ENCODE measurements around the gene USP4.
"Not testable (repeated sequence)": the region's sequence is repeated elsewhere in the genome, so short reads cannot be mapped to it uniquely, and the experiment has no call there.

The USP4 gene

GRCh38 chr3:49244581-49245205, 95.2 kb downstream of the USP4 start:
- no peak for DNase-seq

DNA sequence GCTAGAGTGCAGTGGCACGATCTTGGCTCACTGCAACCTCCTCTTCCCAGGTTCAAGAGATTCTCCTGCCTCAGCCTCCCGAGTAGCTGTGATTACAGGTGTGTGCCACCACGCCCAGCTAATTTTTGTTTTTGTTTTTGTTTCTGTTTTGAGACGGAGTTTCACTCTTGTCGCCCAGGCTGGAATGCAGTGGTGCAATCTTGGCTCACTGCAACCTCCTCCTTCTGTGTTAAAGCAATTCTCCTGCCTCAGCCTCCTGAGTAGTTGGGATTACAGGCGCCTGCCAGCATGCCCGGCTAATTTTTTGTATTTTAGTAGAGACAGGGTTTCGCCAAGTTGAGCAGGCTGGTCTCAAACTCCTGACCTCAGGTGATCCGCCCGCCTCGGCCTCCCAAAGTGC, 99.8 kb downstream of the USP4 start:
- DNase-seq: not testable (repeated sequence)

GRCh38 chr3:49238274-49239127, 101.4 kb downstream of the USP4 start:
- DNase-seq: no peak

DNA sequence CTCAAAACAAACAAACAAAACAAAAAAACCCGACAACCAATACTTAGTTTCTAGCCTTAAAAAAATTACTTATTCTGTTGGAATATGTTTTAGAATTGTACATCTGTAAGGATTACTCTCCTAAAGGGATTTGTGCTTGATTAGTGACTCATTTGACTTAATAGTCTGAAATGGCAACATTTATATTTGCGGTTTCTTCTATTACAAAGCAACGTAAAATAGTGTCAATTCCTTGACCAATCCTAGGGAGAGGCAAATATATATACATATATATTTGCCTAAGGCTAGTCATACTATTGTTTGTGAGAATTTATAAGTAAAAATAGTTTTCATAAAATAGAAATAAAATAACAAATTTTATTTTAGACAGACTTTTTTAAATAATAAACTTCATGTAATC, 102.5 kb downstream of the USP4 start:
- no peak for DNase-seq

GRCh38 chr3:49236226-49236625, 103.6 kb downstream of the USP4 start:
- DNase-seq: no peak

- not testable (repeated sequence) for DNase-seq
Measured at GRCh38 chr3:49228817-49229216, 111.0 kb downstream of the USP4 start.
